Sigmoid colon (tissue), 7 donors: ENCODE data around the gene TLL2. TPM values are rescaled to one million over a fixed set of nuclear protein-coding genes. Genes with fewer than 3 reads are reported as not detected.

Experiments used
- DNase-seq: peaks from one replicate; pipeline ENCODE4 v3.0.0-alpha.2; 2019
- H3K27ac ChIP-seq, 4 donors: fragments of 200-600 bp; sonication (generic); one replicate each; pipeline ENCODE4 v1.5.1; 2016 to 2019; ENCODE audit warnings: mild to moderate bottlenecking in 1 of 4
- H3K27me3 ChIP-seq, 3 donors: fragments of 200-600 bp; sonication (generic); one replicate each; pipeline ENCODE4 v1.5.1; 2019; ENCODE audit warnings: mild to moderate bottlenecking in 1 of 3
- H3K36me3 ChIP-seq, 4 donors: fragments of 200-600 bp; sonication (generic); one replicate each; pipeline ENCODE4 v1.5.1; 2016 to 2019
- H3K4me1 ChIP-seq, 4 donors: fragments of 200-600 bp; sonication (generic); one replicate each; pipeline ENCODE4 v1.5.1; 2017 to 2019
- H3K4me3 ChIP-seq, 4 donors: fragments of 200-600 bp; sonication (generic); one replicate each; pipeline ENCODE4 v1.5.1; 2017 to 2019; ENCODE audit warnings: mild to moderate bottlenecking in 2 of 4, moderate library complexity in 1 of 4
- H3K9me3 ChIP-seq, 4 donors: fragments of 200-600 bp in 3 of 4; sonication (generic) in 3 of 4; one replicate each; pipeline versions ENCODE4 v1.5.1 to v1.6.1; 2013 to 2019
- CTCF ChIP-seq, 4 experiments: fragments of 450-650 bp in 3 of 4; fragments of 200-600 bp in 1 of 4; IDR thresholded peaks; one replicate each; pipeline ENCODE4 v1.5.1; 2016 to 2019; ENCODE audit warnings: antibody characterized with exemption in 4 of 4, mild to moderate bottlenecking in 3 of 4, moderate library complexity in 2 of 4
- EP300 ChIP-seq, 4 donors: sonication (generic); formaldehyde crosslinking; IDR thresholded peaks; one replicate each; pipeline ENCODE4 v1.6.1; 2017; ENCODE audit warnings: antibody characterized with exemption in 4 of 4
- POLR2A ChIP-seq, 2 donors: fragments of 450-650 bp; IDR thresholded peaks; one replicate each; pipeline ENCODE4 v1.6.1; 2016; ENCODE audit warnings: antibody characterized with exemption in 2 of 2, mild to moderate bottlenecking in 2 of 2, moderate library complexity in 2 of 2
- POLR2AphosphoS5 ChIP-seq, 4 donors: sonication (generic); formaldehyde crosslinking; IDR thresholded peaks; one replicate each; pipeline ENCODE4 v1.6.1; 2017; ENCODE audit warnings: antibody characterized with exemption in 4 of 4
- WGBS, 2 donors: extraction: QIAGEN DNeasy Blood & Tissue Kit; methylation state at CpG; one replicate each; pipeline ENCODE4 v1.1.7; 2013; 5-methylcytosine and 5-hydroxymethylcytosine counted together
- intact Hi-C: fragments of 100-400 bp; cut with DNase I; formaldehyde crosslinking; loops from one replicate; pipeline ENCODE4 v1.15.1; 2023
- polyA plus RNA-seq, 3 donors: library from polyadenylated mRNA; stranded (reverse); fragments of 200-250 nt; gene quantifications; one replicate each; pipeline ENCODE4 v1.2.3, GENCODE V29; 2013
- total RNA-seq, 4 donors: library from RNA; depleted of rRNA; stranded (reverse); fragments of >200 nt; gene quantifications; one replicate each; pipeline ENCODE4 v1.1.0, GENCODE V29; 2016
- donor health status: healthy with polysubstance abuse.
- donor health status: Bipolar disorder and iron deficiency.
- donor health status: healthy.

TLL2 gene
- total and polyA plus RNA-seq, 7 donors = 0.14 to 2.2 (median 0.36) TPM; not detected in 2

GRCh38 chr10:96352027-96352426 lies 161.7 kb downstream of the TLL2 start:
- no peaks in the 10 kb centered on the region for H3K9me3 ChIP-seq
- H3K27ac ChIP-seq = no peak overlapping the region
- no peak for DNase-seq
- TF ChIP-seq EP300 (IDR thresholded peaks at IDR 0.05) = no peak
- no peak for TF ChIP-seq POLR2A (IDR thresholded peaks at IDR 0.05)
- no peak for TF ChIP-seq POLR2AphosphoS5 (IDR thresholded peaks at IDR 0.05)
- TF ChIP-seq CTCF (IDR thresholded peaks at IDR 0.05) = no peak
- intact Hi-C loops = no loop called here
- H3K27me3 ChIP-seq = peaks cover 0 to 6% (median 0%) of the 10 kb centered on the region in 3 donors
- no peaks in the 10 kb centered on the region for H3K4me1 ChIP-seq
- H3K36me3 ChIP-seq = no peaks in the 10 kb centered on the region
- H3K4me3 ChIP-seq = no peak overlapping the region

- H3K9me3 ChIP-seq = peaks cover 0 to 6% (median 0%) of the 10 kb centered on the region in 4 donors
- H3K36me3 ChIP-seq = no peaks in the 10 kb centered on the region
- no peak for DNase-seq
- no peak overlapping the region for H3K27ac ChIP-seq
- no peaks in the 10 kb centered on the region for H3K4me1 ChIP-seq
- H3K4me3 ChIP-seq = no peak overlapping the region
- 91 to 92% methylated on average over 1 of the region's 1 CpG for WGBS, 2 donors
- no peak for TF ChIP-seq EP300 (IDR thresholded peaks at IDR 0.05)
- no peak for TF ChIP-seq POLR2AphosphoS5 (IDR thresholded peaks at IDR 0.05)
- no peak for TF ChIP-seq CTCF (IDR thresholded peaks at IDR 0.05)
- TF ChIP-seq POLR2A (IDR thresholded peaks at IDR 0.05) = no peak
- H3K27me3 ChIP-seq = no peaks in the 10 kb centered on the region
- intact Hi-C loops = no loop called here
These were observed 167.4 kb downstream of the TLL2 start for GRCh38 chr10:96346295-96346694.

GRCh38 chr10:96345222-96345621 lies 168.5 kb downstream of the TLL2 start:
- WGBS, 2 donors = 64 to 74% methylated on average over 2 of the region's 2 CpGs
- Histone ChIP-seq H3K27me3 (no peaks in the 10 kb centered on the region), H3K9me3 (peaks cover 0 to 6% (median 0%) of the 10 kb centered on the region in 4 donors), H3K36me3 (no peaks in the 10 kb centered on the region), H3K27ac (no peak overlapping the region), H3K4me1 (no peaks in the 10 kb centered on the region), H3K4me3 (no peak overlapping the region)
- intact Hi-C loops = no loop called here
- TF ChIP-seq EP300 (IDR thresholded peaks at IDR 0.05) (no peak), CTCF (IDR thresholded peaks at IDR 0.05) (no peak), POLR2A (IDR thresholded peaks at IDR 0.05) (no peak), POLR2AphosphoS5 (IDR thresholded peaks at IDR 0.05) (no peak)
- DNase-seq = no peak

GRCh38 chr10:96344178-96344577 lies 169.5 kb downstream of the TLL2 start:
- no peaks in the 10 kb centered on the region for H3K36me3 ChIP-seq
- TF ChIP-seq POLR2AphosphoS5 (IDR thresholded peaks at IDR 0.05) = no peak
- TF ChIP-seq POLR2A (IDR thresholded peaks at IDR 0.05) = no peak
- no peak for TF ChIP-seq CTCF (IDR thresholded peaks at IDR 0.05)
- TF ChIP-seq EP300 (IDR thresholded peaks at IDR 0.05) = no peak
- WGBS, 2 donors = 93 to 97% methylated on average over 4 of the region's 4 CpGs
- H3K4me3 ChIP-seq = no peak overlapping the region
- H3K9me3 ChIP-seq = peaks cover 0 to 6% (median 0%) of the 10 kb centered on the region in 4 donors
- H3K27ac ChIP-seq = no peak overlapping the region
- H3K4me1 ChIP-seq = no peaks in the 10 kb centered on the region
- no peaks in the 10 kb centered on the region for H3K27me3 ChIP-seq
- intact Hi-C loops = loop anchor here (5.0 kb wide), 1 partner anchor 117 kb away; no protein-coding TSS in a partner anchor
- no peak for DNase-seq

GRCh38 chr10:96342402-96342801 lies 171.3 kb downstream of the TLL2 start:
- H3K4me1 ChIP-seq = no peaks in the 10 kb centered on the region
- no peaks in the 10 kb centered on the region for H3K27me3 ChIP-seq
- intact Hi-C loops = loop anchor here (5.0 kb wide), 1 partner anchor 115 kb away; no protein-coding TSS in a partner anchor

More at GRCh38 chr10:96342402-96342801, 171.3 kb downstream of the TLL2 start:
- Histone ChIP-seq H3K36me3 (no peaks in the 10 kb centered on the region), H3K9me3 (peaks cover 0 to 6% (median 0%) of the 10 kb centered on the region in 4 donors), H3K27ac (no peak overlapping the region), H3K4me3 (no peak overlapping the region)
- 68 to 83% methylated on average over 4 of the region's 4 CpGs for WGBS, 2 donors
- TF ChIP-seq POLR2AphosphoS5 (IDR thresholded peaks at IDR 0.05) (no peak), EP300 (IDR thresholded peaks at IDR 0.05) (no peak)
- no peak for DNase-seq
